K562 (cell line): ENCODE results near the gene RPH3AL. TPM values are rescaled to one million over a fixed set of nuclear protein-coding genes. Genes with fewer than 3 reads are reported as not detected.

Source experiments
- ATAC-seq: fragments of 200-7000 bp; cut with Tn5 transposase; 3 replicates; pipeline ENCODE4 v1.9.1; 2020; ENCODE audit warnings: moderate library complexity
- BruUV-seq: library from RNA; stranded (reverse); fragments of 400-500 nt; replicated peaks from 2 replicates; lab custom pipeline; 2021; lab: Mats Ljungman, UMichigan
- CTCF ChIA-PET: fragments of 300-600 bp; formaldehyde crosslinking; extraction: SDS; loops from one replicate; lab custom pipeline; 2021; ENCODE audit warnings: low intra/inter-chr PET ratio; lab: Yijun Ruan, JAX
- POLR2A ChIA-PET: fragments of 300-600, 350-650 bp; sonication (Branson Sonifier 250); formaldehyde crosslinking; extraction: SDS; loops from one replicate; lab custom pipeline; 2021; ENCODE audit warnings: antibody characterized with exemption, inconsistent platforms; lab: Yijun Ruan, JAX
- DNase-seq, 4 experiments: peaks; one replicate each; pipeline versions ENCODE4 v3.0.0 to v3.0.0-alpha.2; 2011 to 2018; ENCODE audit warnings: low spot score in 3 of 4, mixed read lengths in 3 of 4; ENCODE audit errors: extremely low read depth in 1 of 4
- FAIRE-seq: peaks from 2 replicates; lab custom pipeline; 2011; peaks lifted over from hg19 to GRCh38; lab: Jason Lieb, UNC
- H2AFZ ChIP-seq: 2 replicates; pipeline ENCODE4 v1.6.0; 2011; ENCODE audit warnings: low read depth, low read length, control low read depth, inconsistent platforms
- H3K27ac ChIP-seq: fragments of 200-600 bp; 3 replicates; pipeline ENCODE4 v1.8.0; 2011; ENCODE audit warnings: low read depth, mild to moderate bottlenecking, control low read depth, inconsistent platforms, low read length, moderate library complexity, mixed read lengths; ENCODE audit errors: extremely low read depth
- H3K27me3 ChIP-seq, 2 experiments: fragments of 300-600 bp in 1 of 2; 2 replicates in 1 of 2; 3 replicates in 1 of 2; pipeline versions ENCODE4 v1.6.0 to v1.8.0; 2011; ENCODE audit warnings: inconsistent platforms in 2 of 2, low read length in 2 of 2, mild to moderate bottlenecking in 1 of 2, mixed read lengths in 1 of 2, moderate library complexity in 1 of 2; ENCODE audit not compliant: control insufficient read depth in 2 of 2, insufficient read depth in 2 of 2
- H3K36me3 ChIP-seq: fragments of 300-600 bp; 3 replicates; pipeline ENCODE4 v1.8.0; 2011; ENCODE audit warnings: mild to moderate bottlenecking, low read length, inconsistent platforms; ENCODE audit not compliant: control insufficient read depth, insufficient read depth
- H3K4me1 ChIP-seq, 2 experiments: fragments of 200-600 bp in 1 of 2; replicated peaks in 1 of 2; 2 replicates in 1 of 2; 3 replicates in 1 of 2; pipeline versions ENCODE4 v1.5.1 to v1.8.0; 2011; ENCODE audit warnings: inconsistent platforms in 2 of 2, low read length in 2 of 2, mild to moderate bottlenecking in 1 of 2, mixed read lengths in 1 of 2, moderate library complexity in 1 of 2; ENCODE audit not compliant: control insufficient read depth in 2 of 2, insufficient read depth in 2 of 2
- H3K4me2 ChIP-seq: 2 replicates; pipeline ENCODE4 v1.6.1; 2011; ENCODE audit warnings: low read length, control low read depth, inconsistent platforms, mixed read lengths; ENCODE audit not compliant: insufficient read depth
- H3K4me3 ChIP-seq: fragments of 200-600 bp; sonication (generic), shearing (Covaris generic); 2 replicates; pipeline ENCODE4 v1.5.1; 2016; ENCODE audit warnings: control low read depth, inconsistent platforms
- H3K79me2 ChIP-seq: fragments of 200-600 bp; 3 replicates; pipeline ENCODE4 v1.8.0; 2011; ENCODE audit warnings: low read length, inconsistent platforms; ENCODE audit not compliant: control insufficient read depth, insufficient read depth
- H3K9ac ChIP-seq, 2 experiments: 2 replicates each; pipeline versions ENCODE4 v1.6.0 to v1.6.1; 2011; ENCODE audit warnings: low read depth in 2 of 2, low read length in 2 of 2, control low read depth in 1 of 2, inconsistent platforms in 1 of 2, mild to moderate bottlenecking in 1 of 2, mixed read lengths in 1 of 2; ENCODE audit not compliant: insufficient read depth in 1 of 2
- H3K9me1 ChIP-seq: one replicate; pipeline ENCODE4 v1.6.0; 2011; ENCODE audit warnings: inconsistent platforms, mild to moderate bottlenecking, low read length, moderate library complexity; ENCODE audit not compliant: control insufficient read depth, insufficient read depth
- H3K9me3 ChIP-seq: replicated peaks from 2 replicates; pipeline ENCODE4 v1.5.1; 2011; ENCODE audit warnings: low read depth, low read length, inconsistent platforms; ENCODE audit not compliant: control insufficient read depth, insufficient read depth
- H4K20me1 ChIP-seq: replicated peaks from 2 replicates; pipeline ENCODE4 v1.6.1; 2011; ENCODE audit warnings: low read length, inconsistent platforms, mixed read lengths; ENCODE audit not compliant: control insufficient read depth, insufficient read depth
- CBX1 ChIP-seq: sonication (generic); IDR thresholded peaks from 2 replicates; pipeline ENCODE4 v1.6.1; 2016; ENCODE audit warnings: antibody characterized with exemption, low read depth, mild to moderate bottlenecking
- HNRNPK ChIP-seq: fragments of 200-400 bp; formaldehyde crosslinking; IDR thresholded peaks from one replicate; pipeline ENCODE4 v1.6.1; 2018; ENCODE audit warnings: mild to moderate bottlenecking, low read depth, low read length; ENCODE audit not compliant: poor library complexity, severe bottlenecking
- PREB ChIP-seq: sonication (generic); formaldehyde crosslinking; IDR thresholded peaks from 2 replicates; pipeline ENCODE4 v1.8.1; 2023; ENCODE audit warnings: mild to moderate bottlenecking, missing genetic modification reagents
- RBM25 ChIP-seq: fragments of 200-400 bp; formaldehyde crosslinking; IDR thresholded peaks from 2 replicates; pipeline ENCODE4 v1.6.1; 2018; ENCODE audit warnings: low read length, low read depth, moderate library complexity; ENCODE audit not compliant: severe bottlenecking
- SFPQ ChIP-seq: fragments of 200-400 bp; formaldehyde crosslinking; IDR thresholded peaks from 2 replicates; pipeline ENCODE4 v1.6.1; 2017; ENCODE audit warnings: mild to moderate bottlenecking, low read depth, low read length, moderate library complexity
- SRSF9 ChIP-seq: fragments of 200-400 bp; formaldehyde crosslinking; IDR thresholded peaks from 2 replicates; pipeline ENCODE4 v1.6.1; 2017; ENCODE audit warnings: low read depth, low read length, borderline replicate concordance
- ZKSCAN3 ChIP-seq: fragments of 250-450 bp; sonication (Bioruptor Pico); IDR thresholded peaks from 2 replicates; pipeline ENCODE4 v1.4.0; 2020
- WGBS: fragments of 100-300 bp; shearing (Covaris generic); methylation state at CpG from one replicate; pipeline ENCODE4 v1.1.6; 2016; ENCODE audit warnings: low coverage, mixed read lengths; ENCODE audit not compliant: insufficient coverage; ENCODE audit errors: missing lambda C conversion rate; 5-methylcytosine and 5-hydroxymethylcytosine counted together
- in situ Hi-C: fragments of 300-500 bp; cut with MboI; formaldehyde crosslinking; loops from 4 replicates; pipeline ENCODE4 v1.15.0; 2018; ENCODE audit warnings: inconsistent platforms, mixed read lengths
- intact Hi-C: fragments of 100-400 bp; cut with micrococcal nuclease; formaldehyde crosslinking; loops from 2 replicates; pipeline ENCODE4 v1.14.2; 2022
- polyA plus RNA-seq, 8 experiments: library from polyadenylated mRNA; depleted of rRNA in 4 of 8; stranded (reverse) in 5 of 8; unstranded in 3 of 8; fragments of >200 nt; fragmentation: Nextera tagmentation in 2 of 8; fragmentation: Illumina TruSeq in 1 of 8; extraction: Ambion mirVana in 2 of 8; extraction: Trizol in 1 of 8; gene quantifications; 2 replicates each; pipeline versions ENCODE4 v1.2.1 to v1.2.3, GENCODE V29; 2011 to 2014; ENCODE audit warnings: inconsistent platforms in 1 of 8, missing spikeins in 1 of 8
- total RNA-seq, 7 experiments: library from RNA; depleted of rRNA in 6 of 7; stranded (reverse); fragments of >200 nt in 6 of 7; fragmentation: Illumina TruSeq in 2 of 7; extraction: Trizol in 2 of 7; gene quantifications; 2 replicates each; pipeline versions ENCODE4 v1.2.1 to v1.2.3, GENCODE V29; 2011 to 2021; ENCODE audit warnings: low replicate concordance in 1 of 7
- TF ChIP-seq, protein P1 (sequence below): fragments of 250-450 bp; sonication (Bioruptor Pico); IDR thresholded peaks from 2 replicates; pipeline ENCODE4 v1.5.0; 2020; ENCODE audit warnings: mild to moderate bottlenecking

Gene RPH3AL
- total and polyA plus RNA-seq, 9 of the 15 experiments (the other 6 are each of a cell fraction or from before 2014, with no cell fraction given) = 0.18 to 1.7 (median 0.39) TPM

DNA sequence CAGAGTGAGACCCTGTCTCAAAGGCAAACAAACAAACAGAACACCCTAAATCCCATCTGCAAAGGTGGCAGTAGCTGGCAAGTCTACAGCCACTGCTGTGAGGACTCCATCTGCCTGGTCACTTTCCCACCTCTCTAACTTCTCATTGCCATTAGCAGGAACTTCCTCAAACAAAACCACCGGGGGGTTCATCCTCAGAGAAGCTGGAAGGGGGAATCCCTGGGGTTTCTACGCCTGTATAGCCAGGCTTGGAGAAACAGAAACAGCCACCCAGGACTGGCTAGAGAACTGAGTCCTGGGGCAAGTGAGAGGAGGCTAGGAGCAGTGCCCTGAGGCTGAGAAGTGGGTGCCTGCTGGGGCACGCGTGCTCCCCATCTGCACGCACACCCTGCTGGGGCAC lies 7.3 kb downstream of the RPH3AL start:
- FAIRE-seq (no peak), DNase-seq (no peak), ATAC-seq (no peak)
- H3K36me3 ChIP-seq = no peaks in the 10 kb centered on the region
- no peaks in the 10 kb centered on the region for H3K4me1 ChIP-seq
- no peaks in the 10 kb centered on the region for H3K9me3 ChIP-seq
- H2AFZ ChIP-seq = no peak overlapping the region
- no peaks in the 10 kb centered on the region for H3K79me2 ChIP-seq
- CTCF ChIA-PET = no interaction called here
- 0% methylated on average over 2 of the region's 5 CpGs for WGBS
- H3K27ac ChIP-seq = no peak overlapping the region
- no peaks in the 10 kb centered on the region for H4K20me1 ChIP-seq
- no peak overlapping the region for H3K4me2 ChIP-seq
- intact Hi-C loops (no loop called here), in situ Hi-C loops (no loop called here)
- H3K4me3 ChIP-seq = no peak overlapping the region
- no peaks in the 10 kb centered on the region; a peak in 1 of 5 replicates for H3K27me3 ChIP-seq
- BruUV-seq = no TSS peak
- no peaks in the 10 kb centered on the region for H3K9me1 ChIP-seq
- no peak overlapping the region for H3K9ac ChIP-seq
- TF ChIP-seq SRSF9 (no peak), RBM25 (no peak), SFPQ (no peak), ZKSCAN3 (CRISPR knock-in tag) (no peak), PREB (CRISPR knock-in tag) (no peak), HNRNPK (no peak), CBX1 (no peak)
- TF ChIP-seq, protein P1, sequence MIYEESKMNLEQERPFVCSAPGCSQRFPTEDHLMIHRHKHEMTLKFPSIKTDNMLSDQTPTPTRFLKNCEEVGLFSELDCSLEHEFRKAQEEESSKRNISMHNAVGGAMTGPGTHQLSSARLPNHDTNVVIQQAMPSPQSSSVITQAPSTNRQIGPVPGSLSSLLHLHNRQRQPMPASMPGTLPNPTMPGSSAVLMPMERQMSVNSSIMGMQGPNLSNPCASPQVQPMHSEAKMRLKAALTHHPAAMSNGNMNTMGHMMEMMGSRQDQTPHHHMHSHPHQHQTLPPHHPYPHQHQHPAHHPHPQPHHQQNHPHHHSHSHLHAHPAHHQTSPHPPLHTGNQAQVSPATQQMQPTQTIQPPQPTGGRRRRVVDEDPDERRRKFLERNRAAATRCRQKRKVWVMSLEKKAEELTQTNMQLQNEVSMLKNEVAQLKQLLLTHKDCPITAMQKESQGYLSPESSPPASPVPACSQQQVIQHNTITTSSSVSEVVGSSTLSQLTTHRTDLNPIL (CRISPR knock-in tag) = no peak
- POLR2A ChIA-PET = interaction anchor here (0.7 kb wide), 1 partner anchor 144 kb away, joined by 3 read pairs; no protein-coding TSS in a partner anchor
